Breast epithelium (tissue), 3 donors: ENCODE measurements around the gene SPATA21.

ENCODE experiments used
- CTCF ChIP-seq, 3 donors: fragments of 450-650 bp; IDR thresholded peaks; one replicate each; pipeline ENCODE4 v1.5.1; 2016 to 2017; ENCODE audit warnings: antibody characterized with exemption in 3 of 3, mild to moderate bottlenecking in 3 of 3, moderate library complexity in 3 of 3
- POLR2A ChIP-seq: fragments of 450-650 bp; IDR thresholded peaks from one replicate; pipeline ENCODE4 v1.6.1; 2016; ENCODE audit warnings: antibody characterized with exemption, mild to moderate bottlenecking, moderate library complexity
- POLR2AphosphoS5 ChIP-seq, 3 donors: sonication (generic); formaldehyde crosslinking; IDR thresholded peaks; one replicate each; pipeline ENCODE4 v1.6.1; 2017; ENCODE audit warnings: antibody characterized with exemption in 3 of 3

GRCh38 chr1:16438924-16439323, 1.7 kb upstream of the SPATA21 start:
- TF ChIP-seq CTCF (IDR thresholded peaks at IDR 0.05) = no peak
- no peak for TF ChIP-seq POLR2AphosphoS5 (IDR thresholded peaks at IDR 0.05)
- TF ChIP-seq POLR2A = no peak
